Smooth muscle cell (in vitro differentiated cells): Measurements from ENCODE around the gene CDKAL1. TPM values are rescaled to one million over a fixed set of nuclear protein-coding genes. Genes with fewer than 3 reads are reported as not detected.

ENCODE experiments used
- DNase-seq: peaks from one replicate; lab custom pipeline; 2025; ENCODE audit not compliant: unreplicated experiment; lab: John Stamatoyannopoulos, UW
- H2AFZ ChIP-seq: fragments of 200-600 bp; sonication (generic); 2 replicates; pipeline ENCODE4 v1.6.0; 2016; ENCODE audit warnings: antibody characterized with exemption, low read depth, mild to moderate bottlenecking
- H3F3A ChIP-seq: fragments of 200-600 bp; sonication (generic); 2 replicates; pipeline ENCODE4 v1.6.0; 2017; ENCODE audit warnings: antibody characterized with exemption, low read depth
- H3K27ac ChIP-seq: fragments of 200-600 bp; sonication (generic); 2 replicates; pipeline ENCODE4 v1.5.1; 2016; ENCODE audit warnings: low read depth, mild to moderate bottlenecking
- H3K27me3 ChIP-seq: fragments of 200-600 bp; sonication (generic); 2 replicates; pipeline ENCODE4 v1.6.1; 2016; ENCODE audit warnings: low read depth, mild to moderate bottlenecking
- H3K36me3 ChIP-seq: fragments of 200-600 bp; sonication (generic); 2 replicates; pipeline ENCODE4 v1.5.1; 2016; ENCODE audit warnings: low read depth
- H3K4me1 ChIP-seq: fragments of 200-600 bp; sonication (generic); 2 replicates; pipeline ENCODE4 v1.5.1; 2016; ENCODE audit warnings: low read depth
- H3K4me2 ChIP-seq: fragments of 200-600 bp; sonication (generic); 2 replicates; pipeline ENCODE4 v1.6.0; 2016; ENCODE audit warnings: mild to moderate bottlenecking
- H3K4me3 ChIP-seq: fragments of 200-600 bp; sonication (generic); 2 replicates; pipeline ENCODE4 v1.5.1; 2016; ENCODE audit warnings: mild to moderate bottlenecking
- H3K79me2 ChIP-seq: fragments of 200-600 bp; sonication (generic); 2 replicates; pipeline ENCODE4 v1.6.0; 2016; ENCODE audit warnings: low read depth, mild to moderate bottlenecking
- H3K9ac ChIP-seq: fragments of 200-600 bp; sonication (generic); 2 replicates; pipeline ENCODE4 v1.6.0; 2016; ENCODE audit warnings: low read depth
- H3K9me3 ChIP-seq: fragments of 200-600 bp; sonication (generic); replicated peaks from 2 replicates; pipeline ENCODE4 v1.5.1; 2016; ENCODE audit warnings: low read depth
- H4K20me1 ChIP-seq: fragments of 200-600 bp; sonication (generic); 2 replicates; pipeline ENCODE4 v1.6.0; 2016; ENCODE audit warnings: low read depth
- WGBS: methylation state at CpG from one replicate; pipeline ENCODE4 v1.1.7; 2016; ENCODE audit warnings: low lambda C conversion rate; 5-methylcytosine and 5-hydroxymethylcytosine counted together
- polyA plus RNA-seq: library from polyadenylated mRNA; unstranded; fragments of >200 nt; fragmentation: Nextera tagmentation; extraction: Ambion mirVana; gene quantifications from 2 replicates; pipeline ENCODE4 v1.2.1, GENCODE V29; 2016
- total RNA-seq: library from RNA; depleted of rRNA; stranded (reverse); fragments of >200 nt; gene quantifications from 2 replicates; pipeline ENCODE4 v1.2.3, GENCODE V29; 2014
- TF ChIP-seq, protein P1 (sequence below): fragments of 200-600 bp; sonication (generic); IDR thresholded peaks from 2 replicates; pipeline ENCODE4 v1.5.1; 2017; ENCODE audit warnings: borderline replicate concordance, mild to moderate bottlenecking, antibody characterized with exemption; ENCODE audit not compliant: insufficient read depth, poor library complexity, severe bottlenecking

The CDKAL1 gene
- total and polyA plus RNA-seq, 2 experiments from 2014 or later = 16.5 to 16.6 TPM

DNA sequence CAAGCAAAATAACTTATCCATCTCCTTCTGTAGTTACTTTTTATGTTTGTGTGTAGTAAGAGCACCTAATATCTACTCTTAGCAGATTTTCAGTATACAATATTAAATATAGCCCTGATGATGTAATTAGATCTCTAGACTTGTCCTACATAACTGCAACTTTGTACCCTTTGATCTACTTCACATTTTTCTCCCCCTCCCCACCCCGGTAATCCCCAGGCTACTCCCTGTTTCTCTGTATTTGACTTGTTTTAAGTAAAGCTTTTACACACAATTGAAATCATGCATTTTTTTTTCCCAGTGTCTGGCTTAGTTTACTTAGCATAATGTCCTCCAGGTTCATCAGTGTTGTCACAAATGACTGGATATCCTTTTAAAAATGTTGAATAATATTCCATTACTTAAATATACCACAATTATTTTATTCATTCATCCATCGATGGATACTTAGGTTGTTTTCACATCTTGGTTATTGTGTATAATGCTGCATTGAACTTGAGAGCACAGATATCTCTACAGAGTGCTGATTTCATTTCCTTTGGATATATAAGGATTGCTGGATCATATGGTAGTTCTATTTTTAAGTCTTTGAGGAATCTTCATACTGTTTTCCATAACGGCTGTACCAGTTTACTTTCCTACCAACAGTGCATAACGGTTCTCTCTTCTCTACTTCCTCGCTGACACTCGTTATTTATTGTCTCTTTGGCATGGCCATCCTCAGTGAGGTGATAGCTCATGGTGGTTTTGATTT is 212.7 kb downstream of the CDKAL1 start:
- Histone ChIP-seq H3K79me2 (no peaks in the 10 kb centered on the region), H3F3A (peaks cover 3% of the 10 kb centered on the region), H4K20me1 (peaks cover 3% of the 10 kb centered on the region), H3K27me3 (no peaks in the 10 kb centered on the region), H3K4me2 (no peak overlapping the region), H3K9ac (no peak overlapping the region), H3K36me3 (no peaks in the 10 kb centered on the region), H3K9me3 (no peaks in the 10 kb centered on the region), H3K27ac (no peak overlapping the region), H3K4me1 (no peaks in the 10 kb centered on the region), H2AFZ (no peak overlapping the region), H3K4me3 (no peak overlapping the region)
- WGBS = 79% methylated on average over 6 of the region's 6 CpGs
- DNase-seq = no peak
- TF ChIP-seq, protein P1, sequence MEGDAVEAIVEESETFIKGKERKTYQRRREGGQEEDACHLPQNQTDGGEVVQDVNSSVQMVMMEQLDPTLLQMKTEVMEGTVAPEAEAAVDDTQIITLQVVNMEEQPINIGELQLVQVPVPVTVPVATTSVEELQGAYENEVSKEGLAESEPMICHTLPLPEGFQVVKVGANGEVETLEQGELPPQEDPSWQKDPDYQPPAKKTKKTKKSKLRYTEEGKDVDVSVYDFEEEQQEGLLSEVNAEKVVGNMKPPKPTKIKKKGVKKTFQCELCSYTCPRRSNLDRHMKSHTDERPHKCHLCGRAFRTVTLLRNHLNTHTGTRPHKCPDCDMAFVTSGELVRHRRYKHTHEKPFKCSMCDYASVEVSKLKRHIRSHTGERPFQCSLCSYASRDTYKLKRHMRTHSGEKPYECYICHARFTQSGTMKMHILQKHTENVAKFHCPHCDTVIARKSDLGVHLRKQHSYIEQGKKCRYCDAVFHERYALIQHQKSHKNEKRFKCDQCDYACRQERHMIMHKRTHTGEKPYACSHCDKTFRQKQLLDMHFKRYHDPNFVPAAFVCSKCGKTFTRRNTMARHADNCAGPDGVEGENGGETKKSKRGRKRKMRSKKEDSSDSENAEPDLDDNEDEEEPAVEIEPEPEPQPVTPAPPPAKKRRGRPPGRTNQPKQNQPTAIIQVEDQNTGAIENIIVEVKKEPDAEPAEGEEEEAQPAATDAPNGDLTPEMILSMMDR = no peak

DNA sequence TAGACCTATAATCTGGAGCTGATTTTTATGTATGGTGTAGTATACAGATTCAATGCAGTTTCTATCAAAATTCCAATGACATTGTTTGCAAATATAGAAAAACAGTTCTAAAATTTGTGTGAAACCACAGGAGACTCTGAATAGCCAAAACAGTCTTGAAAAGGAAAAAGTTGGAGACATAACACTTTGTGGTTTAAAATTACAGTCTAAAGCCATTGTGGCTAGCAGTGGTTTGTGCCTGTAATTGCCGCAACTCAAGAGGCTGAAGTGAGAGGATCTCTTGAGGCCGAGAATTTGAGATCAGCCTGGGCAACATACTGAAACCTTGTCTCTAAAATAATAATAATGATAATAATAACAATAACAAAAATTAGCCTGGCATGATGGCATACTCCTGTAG is 213.7 kb downstream of the CDKAL1 start:
- TF ChIP-seq, protein P1 = no peak
- H3K27ac ChIP-seq = no peak overlapping the region
- H3K36me3 ChIP-seq = no peaks in the 10 kb centered on the region
- no peaks in the 10 kb centered on the region for H3K4me1 ChIP-seq
- peaks cover 3% of the 10 kb centered on the region for H4K20me1 ChIP-seq
- H3K27me3 ChIP-seq = no peaks in the 10 kb centered on the region
- WGBS = 76% methylated on average over 2 of the region's 2 CpGs
- H3F3A ChIP-seq = peaks cover 3% of the 10 kb centered on the region
- H3K4me2 ChIP-seq = no peak overlapping the region
- H3K4me3 ChIP-seq = no peak overlapping the region
- no peak overlapping the region for H2AFZ ChIP-seq
- DNase-seq = no peak
- H3K9me3 ChIP-seq = no peaks in the 10 kb centered on the region
- H3K9ac ChIP-seq = no peak overlapping the region
- no peaks in the 10 kb centered on the region for H3K79me2 ChIP-seq

DNA sequence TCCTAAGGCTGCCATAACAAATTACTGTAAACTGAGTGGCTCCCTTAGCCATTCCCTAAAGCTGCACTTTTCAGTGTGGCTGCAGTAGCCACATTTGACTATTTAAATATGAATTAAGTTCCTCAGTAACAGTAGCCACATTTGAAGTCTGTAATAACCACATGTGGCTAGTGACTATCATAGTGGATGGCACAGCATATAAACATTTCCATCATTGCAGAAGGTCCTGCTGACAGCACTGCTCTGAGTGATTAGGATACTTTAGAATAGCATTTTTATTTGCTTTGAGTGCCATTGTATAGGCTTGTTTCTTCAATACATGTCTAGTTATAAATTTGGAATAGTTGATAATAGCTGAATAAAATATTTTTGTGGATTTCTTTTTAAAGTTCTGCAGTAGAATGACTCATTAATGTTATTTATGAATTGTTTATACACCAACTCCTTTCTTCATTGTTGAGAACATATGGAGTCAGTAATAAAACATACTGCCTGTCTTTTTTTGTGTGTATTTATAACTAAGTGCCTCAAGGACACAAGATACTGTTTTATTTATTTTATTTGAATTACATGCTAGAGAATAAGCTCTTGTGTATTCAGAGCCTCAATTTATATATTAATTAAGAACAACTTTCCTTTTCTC is 217.2 kb downstream of the CDKAL1 start:
- TF ChIP-seq, protein P1 = no peak
- no peak overlapping the region for H3K4me3 ChIP-seq
- H3K4me1 ChIP-seq = no peaks in the 10 kb centered on the region
- H3K9ac ChIP-seq = no peak overlapping the region
- no peak overlapping the region for H3K27ac ChIP-seq
- no peak for DNase-seq
- H3K36me3 ChIP-seq = no peaks in the 10 kb centered on the region
- peaks cover 3% of the 10 kb centered on the region for H3F3A ChIP-seq
- no peak overlapping the region for H2AFZ ChIP-seq
- peaks cover 5% of the 10 kb centered on the region for H3K9me3 ChIP-seq
- H3K79me2 ChIP-seq = peaks cover 11% of the 10 kb centered on the region
- no peaks in the 10 kb centered on the region for H3K27me3 ChIP-seq
- H3K4me2 ChIP-seq = peak overlapping the region; percentile 6
- H4K20me1 ChIP-seq = peaks cover 3% of the 10 kb centered on the region
